ENCODE measurements around the gene SLC7A6OS. TPM values are rescaled to one million over a fixed set of nuclear protein-coding genes. Genes with fewer than 3 reads are reported as not detected.

Gene SLC7A6OS
- total and polyA plus RNA-seq, 8 donors = 5.2 to 8.1 (median 6.5) TPM

- Histone ChIP-seq H3K4me3 (no peak overlapping the region), H3K4me1 (peaks cover 0 to 13% (median 4%) of the 10 kb centered on the region in 3 donors), H3K27me3 (no peaks in the 10 kb centered on the region), H3K9me3 (no peaks in the 10 kb centered on the region), H3K36me3 (no peaks in the 10 kb centered on the region), H3K27ac (no peak overlapping the region)
- no peak for TF ChIP-seq CTCF (IDR thresholded peaks at IDR 0.05)
- no peak for ATAC-seq
- DNase-seq = no peak
- WGBS, 2 donors = 93 to 95% methylated on average over 4 of the region's 4 CpGs
- no peak for FAIRE-seq
- intact Hi-C loops (cut with DNase I) = no loop called here
These were observed 41.0 kb downstream of the SLC7A6OS start for GRCh38 chr16:68269793-68270192.

GRCh38 chr16:68267612-68268405, 42.9 kb downstream of the SLC7A6OS start:
- no peak overlapping the region for H3K27ac ChIP-seq
- WGBS, 2 donors = 71 to 77% methylated on average over 6 of the region's 6 CpGs
- no peaks in the 10 kb centered on the region for H3K27me3 ChIP-seq
- peaks cover 0 to 13% (median 4%) of the 10 kb centered on the region in 3 donors for H3K4me1 ChIP-seq
- no peak for FAIRE-seq
- intact Hi-C loops (cut with DNase I) = no loop called here
- no peaks in the 10 kb centered on the region for H3K9me3 ChIP-seq
- H3K36me3 ChIP-seq = no peaks in the 10 kb centered on the region
- no peak for ATAC-seq
- DNase-seq = no peak
- no peak for TF ChIP-seq CTCF (IDR thresholded peaks at IDR 0.05)
- H3K4me3 ChIP-seq = no peak overlapping the region

GRCh38 chr16:68265078-68265920, 45.4 kb downstream of the SLC7A6OS start:
- no peaks in the 10 kb centered on the region for H3K9me3 ChIP-seq
- ATAC-seq (peak; percentile 18 to 49 (median 36)), DNase-seq (no peak), FAIRE-seq (no peak)
- no peaks in the 10 kb centered on the region for H3K36me3 ChIP-seq
- H3K4me1 ChIP-seq = peaks cover 0 to 7% (median 4%) of the 10 kb centered on the region in 3 donors
- no peak for TF ChIP-seq CTCF (IDR thresholded peaks at IDR 0.05)
- intact Hi-C loops (cut with DNase I) = no loop called here
- no peaks in the 10 kb centered on the region for H3K27me3 ChIP-seq
- H3K4me3 ChIP-seq = peak overlapping the region; percentile 72 to 89 (median 82)
- 18 to 21% methylated on average over 23 of the region's 23 CpGs for WGBS, 2 donors
- peak overlapping the region; percentile 22 to 80 (median 66) for H3K27ac ChIP-seq

- FAIRE-seq = no peak
These were observed 46.3 kb downstream of the SLC7A6OS start, which contains the start of gene SLC7A6 for GRCh38 chr16:68264128-68265077. SLC7A6 (plus strand) TSS chr16:68264526; CDS start chr16:68274727, 10,201 bp downstream.

More at GRCh38 chr16:68264128-68265077, 46.3 kb downstream of the SLC7A6OS start, which contains the start of gene SLC7A6:
- peak in 3 of 4 donors; percentile 44 to 76 (median 71) for TF ChIP-seq CTCF (IDR thresholded peaks at IDR 0.05)
- WGBS, 2 donors = 0 to 1% methylated on average over 85 to 123 of the region's 123 CpGs
- H3K4me3 ChIP-seq = peak within 1 kb of the TSS; percentile 72 to 89 (median 82)
- H3K9me3 ChIP-seq = no peaks in the 10 kb centered on the region
- H3K4me1 ChIP-seq = peaks cover 0 to 7% (median 4%) of the 10 kb centered on the region in 3 donors
- DNase-seq = peak; percentile 52 to 89 (median 72)
- peak; percentile 79 to 88 (median 82) for ATAC-seq
- intact Hi-C loops (cut with DNase I) = loop anchor here in 1 of 3 donors (5.0 kb wide), 1 partner anchor 63 kb away; no protein-coding TSS in a partner anchor
- no peaks in the 10 kb centered on the region for H3K36me3 ChIP-seq
- peak within 1 kb of the TSS; percentile 36 to 80 (median 66) for H3K27ac ChIP-seq
- no peaks in the 10 kb centered on the region for H3K27me3 ChIP-seq

All from pancreas (tissue), 10 donors.